Choroid plexus epithelial cell (primary cell): ENCODE measurements around the gene KIAA0232.

Experiments used
- DNase-seq: peaks from one replicate; pipeline ENCODE4 v3.0.0-alpha.2; 2010; ENCODE audit warnings: low read depth
- H3K4me3 ChIP-seq: 2 replicates; pipeline ENCODE4 v1.5.1; 2011; ENCODE audit warnings: low read depth, mild to moderate bottlenecking, control low read depth, low read length, moderate library complexity
- CTCF ChIP-seq: conservative IDR thresholded peaks from 2 replicates; pipeline ENCODE4 v1.5.1; 2011; ENCODE audit warnings: low read depth, mild to moderate bottlenecking, control low read depth, inconsistent platforms, low read length, moderate library complexity

Gene KIAA0232

GRCh38 chr4:6799091-6799490 is 16.6 kb downstream of the KIAA0232 start:
- no peak for DNase-seq
- no peak for TF ChIP-seq CTCF
- H3K4me3 ChIP-seq: no peak overlapping the region

GRCh38 chr4:6802025-6802424 is 19.5 kb downstream of the KIAA0232 start:
- DNase-seq: no peak
- TF ChIP-seq CTCF: no peak
- no peak overlapping the region for H3K4me3 ChIP-seq

DNA sequence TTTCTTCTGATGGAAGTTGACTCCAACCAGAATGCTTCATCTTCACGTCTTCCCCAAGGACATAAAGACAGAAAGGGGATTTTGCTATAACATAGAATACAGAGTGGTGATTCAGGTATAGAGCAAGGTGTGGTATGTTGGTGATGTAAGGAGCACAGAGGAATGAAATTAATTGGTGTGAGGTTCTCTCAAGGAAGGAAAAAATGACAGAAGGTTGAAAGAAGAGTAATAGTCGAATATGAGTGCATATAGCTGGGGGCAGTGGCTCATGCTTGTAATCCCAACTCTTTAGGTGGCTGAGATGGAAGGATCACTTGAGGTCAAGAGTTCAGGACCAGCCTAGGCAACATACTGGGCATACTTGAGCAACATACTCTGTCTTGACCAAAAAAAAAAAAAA is 20.1 kb downstream of the KIAA0232 start:
- no peak for DNase-seq
- H3K4me3 ChIP-seq: no peak overlapping the region
- TF ChIP-seq CTCF: no peak

DNA sequence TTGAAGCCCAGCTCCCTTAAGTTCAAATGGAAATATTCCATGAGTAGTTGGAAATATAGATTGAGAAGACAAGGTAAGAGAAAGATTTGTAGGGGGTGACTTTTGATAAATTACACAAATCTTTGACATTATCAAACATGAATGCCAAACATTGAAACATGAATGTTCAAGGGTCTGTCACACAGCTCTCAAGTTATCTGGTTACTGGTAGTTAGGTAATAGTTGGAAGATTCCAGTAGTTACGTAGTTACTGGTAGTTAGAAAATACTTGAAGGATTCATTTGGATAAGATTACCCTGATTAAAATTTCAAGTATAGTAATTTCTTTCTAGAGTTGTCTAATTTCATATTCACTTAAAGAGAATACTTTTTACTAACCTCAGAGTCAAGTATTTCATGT is 20.7 kb downstream of the KIAA0232 start:
- TF ChIP-seq CTCF: no peak
- H3K4me3 ChIP-seq: no peak overlapping the region
- no peak for DNase-seq

DNA sequence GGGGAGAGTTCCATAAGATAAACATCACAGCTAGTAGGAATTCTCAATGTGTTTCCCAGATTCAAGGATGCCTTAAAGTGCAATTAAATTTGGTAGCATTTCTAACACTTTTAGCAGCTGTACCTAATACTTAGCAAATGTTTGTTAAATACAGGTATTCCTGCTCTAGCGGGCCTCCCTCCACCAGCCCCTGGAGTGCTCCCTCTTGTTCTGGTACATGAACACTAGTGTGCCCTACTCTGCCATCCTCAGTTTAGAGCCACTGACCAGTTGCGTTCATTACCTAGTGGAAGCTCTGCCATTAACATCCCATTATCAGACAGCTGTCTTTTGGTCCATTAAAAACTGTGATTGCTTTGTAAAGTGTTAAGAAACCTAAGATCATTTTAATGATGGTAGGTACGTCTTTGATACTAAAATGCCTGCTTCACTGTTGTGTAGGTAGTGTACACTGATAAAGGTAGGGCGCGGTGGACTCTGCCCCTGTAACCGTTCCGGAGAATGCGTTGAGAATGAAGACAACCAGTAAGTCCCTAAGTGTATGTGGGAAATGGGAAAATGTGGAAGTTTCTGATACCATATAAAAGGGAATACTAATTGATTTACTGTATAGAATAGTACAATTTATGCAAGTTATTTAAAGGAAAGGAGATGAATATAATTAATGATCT is 21.7 kb downstream of the KIAA0232 start:
- DNase-seq: no peak
- TF ChIP-seq CTCF: no peak
- no peak overlapping the region for H3K4me3 ChIP-seq

DNA sequence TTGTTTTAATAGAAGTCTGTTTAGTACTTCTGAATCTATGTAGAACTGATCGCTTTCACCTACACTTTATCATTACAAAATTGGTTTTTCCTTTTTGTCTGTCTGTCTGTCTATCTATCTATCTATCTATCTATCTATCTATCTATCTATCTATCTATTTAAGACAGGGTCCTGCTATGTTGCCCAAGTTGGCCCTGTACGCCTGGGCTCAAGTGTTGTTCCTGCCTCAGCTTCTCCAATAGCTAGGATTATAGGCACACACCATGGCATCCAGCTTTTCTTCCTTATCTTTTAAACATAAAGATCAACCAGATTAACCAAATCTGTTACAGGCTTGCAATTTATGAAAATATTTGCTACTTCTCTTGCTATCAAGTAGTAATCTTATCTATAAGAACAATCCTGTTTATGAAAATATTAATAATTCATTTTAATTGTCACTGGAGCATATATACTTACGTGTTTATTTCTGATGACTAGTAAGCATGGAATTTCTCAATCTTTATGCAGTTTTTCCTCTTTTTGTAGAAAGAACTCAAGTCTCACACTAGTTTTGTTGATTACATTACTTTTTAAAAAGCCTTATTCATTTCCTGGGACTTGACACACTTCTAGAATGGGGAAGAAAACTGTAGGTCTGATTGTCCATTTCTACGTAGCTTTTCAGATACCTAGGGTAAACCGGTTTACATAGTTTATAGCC is 24.5 kb downstream of the KIAA0232 start:
- no peak for TF ChIP-seq CTCF
- H3K4me3 ChIP-seq: no peak overlapping the region
- DNase-seq: peak; percentile 25

GRCh38 chr4:6808259-6808658 is 25.7 kb downstream of the KIAA0232 start:
- no peak overlapping the region for H3K4me3 ChIP-seq
- no peak for DNase-seq
- TF ChIP-seq CTCF: no peak
